ENCODE data around the gene PTMA. TPM values are rescaled to one million over a fixed set of nuclear protein-coding genes. Genes with fewer than 3 reads are reported as not detected.

The PTMA gene
- total RNA-seq, 1 donor from 2014 or later = 958 TPM

DNA sequence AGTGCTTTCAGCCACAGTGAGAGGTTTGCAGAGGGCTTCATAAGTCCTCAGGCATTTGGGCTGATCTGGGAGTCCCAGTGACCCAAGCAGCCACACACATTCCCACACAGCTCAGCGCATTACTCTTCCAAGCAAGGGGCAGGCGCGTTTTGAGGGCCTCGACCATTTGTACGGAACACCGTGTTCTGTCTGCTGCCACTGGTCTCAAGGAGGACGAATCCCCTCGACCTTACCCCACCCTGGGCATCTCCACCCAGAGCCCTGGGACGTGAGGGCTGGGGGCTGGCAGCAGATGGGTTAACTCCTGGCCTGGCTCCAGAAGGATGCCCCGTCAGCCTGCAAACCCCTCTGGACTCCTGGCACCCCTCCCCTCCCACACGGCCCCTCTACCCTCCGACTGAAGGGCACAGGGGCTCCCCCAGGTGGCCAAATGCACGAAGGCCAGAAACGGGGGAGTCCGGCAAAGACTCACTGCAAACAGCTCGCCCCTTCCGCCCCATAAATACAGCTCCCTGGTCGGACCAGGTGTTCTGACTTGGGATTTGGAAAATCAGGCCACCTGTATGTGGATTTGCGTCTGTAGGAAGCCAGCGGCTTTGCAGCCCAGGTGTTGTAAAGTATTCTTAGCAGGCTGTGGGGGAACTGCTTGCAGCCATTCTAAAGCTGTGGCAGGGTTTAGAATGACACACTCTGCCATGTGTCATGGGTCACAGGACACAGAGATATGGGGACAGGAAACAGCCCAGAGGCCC lies 33.6 kb upstream of the PTMA start:
- no peak for FAIRE-seq

DNA sequence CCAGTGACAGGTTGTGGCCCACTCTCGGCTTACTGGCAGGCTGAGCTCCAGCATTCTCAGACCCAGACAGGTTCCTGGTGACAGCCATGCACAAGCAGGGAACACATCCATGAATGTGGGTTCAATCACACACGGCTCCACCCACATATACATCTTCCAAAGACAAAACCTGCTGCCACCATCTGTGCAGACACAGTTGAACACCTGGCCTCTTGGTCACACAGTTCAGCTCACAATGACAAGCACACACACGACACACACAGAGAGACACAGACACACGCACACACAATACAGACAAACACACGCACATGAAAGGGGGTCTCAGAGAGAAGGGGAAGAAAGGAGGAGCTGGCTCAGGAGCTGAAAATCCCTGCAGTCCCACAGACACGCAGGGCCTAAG lies 32.1 kb upstream of the PTMA start:
- FAIRE-seq (no peak), DNase-seq (ENCODE audit: low spot score in 2 of 2) (no peak)

More for the DNA sequence above, 33.6 kb upstream of the PTMA start:
- DNase-seq (ENCODE audit: low spot score in 2 of 2) = peak in 1 of 2 donors; percentile 65

DNA sequence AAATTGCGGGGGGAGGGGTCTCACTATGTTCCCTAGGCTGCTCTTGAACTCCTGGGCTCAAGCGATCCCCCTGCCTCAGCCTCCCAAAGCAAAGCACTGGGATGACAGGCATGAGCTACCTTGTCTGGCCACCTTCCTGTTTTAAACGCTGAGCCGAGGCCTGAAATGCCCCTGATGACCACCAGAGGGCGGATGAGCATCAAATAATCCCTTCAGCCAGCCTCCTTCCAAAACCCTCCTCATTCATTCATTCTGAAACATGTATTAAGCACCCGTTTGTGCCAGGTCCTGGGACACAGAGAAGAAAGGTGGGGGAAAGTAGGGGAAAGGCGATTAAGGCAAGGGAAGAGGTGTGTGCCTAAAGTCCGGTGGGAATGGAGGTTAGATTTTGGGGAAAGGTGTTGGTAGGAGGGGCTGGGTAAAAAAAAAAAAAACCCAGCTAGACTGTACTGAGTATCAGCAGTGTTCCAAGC lies 30.7 kb upstream of the PTMA start:
- FAIRE-seq (no peak), DNase-seq (ENCODE audit: low spot score in 2 of 2) (peak; percentile 75 to 82)

DNA sequence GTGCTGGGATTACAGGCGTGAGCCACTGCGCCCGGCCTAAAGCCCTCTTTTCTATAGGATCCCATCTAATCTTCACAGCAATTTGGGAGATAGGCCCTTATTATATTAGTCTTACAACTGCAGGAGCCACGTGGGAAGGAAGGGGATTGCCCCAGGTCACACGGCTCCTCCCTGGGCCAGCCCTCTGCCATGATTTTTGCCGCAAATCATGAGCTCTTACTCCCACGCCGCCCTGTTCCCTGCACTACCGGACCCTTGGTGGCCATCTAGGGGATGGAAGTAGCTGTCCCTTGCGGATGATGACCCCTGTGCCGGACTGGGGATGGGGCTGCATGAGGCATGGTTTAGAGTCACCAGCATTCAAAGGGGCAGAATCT lies 28.4 kb upstream of the PTMA start:
- FAIRE-seq = no peak

DNA sequence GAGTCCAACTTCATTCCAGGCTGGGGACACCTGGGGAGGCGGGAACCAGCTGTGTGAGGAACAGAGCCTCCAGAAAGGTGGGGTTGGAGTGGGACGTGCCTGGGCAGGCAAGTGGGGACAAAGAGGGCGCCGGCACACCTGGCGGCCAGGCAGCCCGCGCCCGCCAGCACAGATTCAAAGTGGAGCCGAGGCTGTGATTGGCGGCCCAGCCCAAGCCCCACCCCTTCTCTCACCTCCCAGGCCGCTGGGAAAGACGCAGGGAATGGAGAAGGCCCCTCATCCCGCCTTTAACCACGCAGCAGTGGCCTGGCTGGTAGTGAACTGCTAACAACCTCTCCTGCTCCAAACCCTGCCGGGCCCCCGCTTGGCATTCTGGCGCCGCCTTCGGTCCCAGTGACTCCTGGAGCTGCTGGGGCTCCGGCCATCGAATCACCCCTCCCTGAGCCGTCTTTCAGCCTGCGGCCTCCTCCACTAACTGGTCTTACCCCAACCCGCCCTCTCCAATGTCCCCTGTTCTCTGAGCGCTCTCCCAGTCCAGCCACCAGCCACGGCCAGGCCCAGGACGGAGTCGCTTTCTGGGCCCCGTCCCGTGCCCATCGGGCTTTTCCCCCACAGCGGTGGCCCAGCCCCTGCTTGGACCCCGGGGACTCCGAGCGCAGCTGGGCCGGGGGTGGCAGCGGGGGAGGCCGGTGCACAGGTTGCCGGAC lies 27.9 kb upstream of the PTMA start:
- no peak for DNase-seq (ENCODE audit: low spot score in 2 of 2)
- no peak for FAIRE-seq

More for the DNA sequence above, 28.4 kb upstream of the PTMA start:
- DNase-seq (ENCODE audit: low spot score in 2 of 2) = no peak

DNA sequence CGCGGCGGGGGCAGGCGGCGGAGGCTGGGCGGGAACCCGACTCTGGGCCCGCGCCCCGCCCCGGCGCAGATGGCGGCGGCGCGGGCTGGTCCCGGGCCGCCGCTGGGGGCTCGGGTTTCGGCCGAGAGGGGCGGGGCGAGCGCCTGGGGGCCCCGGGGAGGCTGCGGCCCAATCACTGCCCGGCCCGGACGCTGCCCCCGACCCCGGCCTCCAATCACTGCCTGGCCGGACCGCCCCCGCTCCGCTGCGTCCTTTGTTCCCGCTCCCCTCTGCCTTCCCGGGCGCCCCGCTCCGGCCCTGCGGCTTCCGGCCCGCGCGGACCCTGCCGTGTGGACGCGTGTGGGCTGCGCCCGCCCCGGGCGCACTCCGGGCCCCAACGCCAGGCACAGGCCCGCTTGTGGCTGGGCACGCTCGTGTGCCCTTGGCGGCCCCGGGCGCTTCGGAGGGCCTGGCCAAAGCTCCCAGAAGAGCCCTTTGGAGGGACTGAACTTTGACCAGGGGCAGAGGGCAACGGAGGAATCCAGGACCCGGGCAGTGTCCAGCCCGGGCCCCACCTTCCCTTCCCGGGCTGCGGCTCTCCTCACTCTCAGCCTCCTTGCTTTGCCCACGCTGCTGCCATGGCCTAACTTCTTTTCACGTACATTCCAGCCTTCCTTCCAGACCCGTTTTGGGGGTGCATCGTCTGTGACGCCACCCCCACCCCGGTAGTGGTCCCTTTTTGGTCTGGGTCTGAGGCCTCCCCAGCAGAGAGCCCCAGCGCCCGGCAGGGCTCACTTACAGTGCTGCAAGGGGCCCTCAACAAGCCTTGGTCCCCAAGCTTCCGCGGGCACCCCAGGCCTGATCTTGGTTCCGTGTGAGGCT lies 27.1 kb upstream of the PTMA start:
- peak; percentile 95 for DNase-seq (ENCODE audit: low spot score in 2 of 2)
- FAIRE-seq = no peak

DNA sequence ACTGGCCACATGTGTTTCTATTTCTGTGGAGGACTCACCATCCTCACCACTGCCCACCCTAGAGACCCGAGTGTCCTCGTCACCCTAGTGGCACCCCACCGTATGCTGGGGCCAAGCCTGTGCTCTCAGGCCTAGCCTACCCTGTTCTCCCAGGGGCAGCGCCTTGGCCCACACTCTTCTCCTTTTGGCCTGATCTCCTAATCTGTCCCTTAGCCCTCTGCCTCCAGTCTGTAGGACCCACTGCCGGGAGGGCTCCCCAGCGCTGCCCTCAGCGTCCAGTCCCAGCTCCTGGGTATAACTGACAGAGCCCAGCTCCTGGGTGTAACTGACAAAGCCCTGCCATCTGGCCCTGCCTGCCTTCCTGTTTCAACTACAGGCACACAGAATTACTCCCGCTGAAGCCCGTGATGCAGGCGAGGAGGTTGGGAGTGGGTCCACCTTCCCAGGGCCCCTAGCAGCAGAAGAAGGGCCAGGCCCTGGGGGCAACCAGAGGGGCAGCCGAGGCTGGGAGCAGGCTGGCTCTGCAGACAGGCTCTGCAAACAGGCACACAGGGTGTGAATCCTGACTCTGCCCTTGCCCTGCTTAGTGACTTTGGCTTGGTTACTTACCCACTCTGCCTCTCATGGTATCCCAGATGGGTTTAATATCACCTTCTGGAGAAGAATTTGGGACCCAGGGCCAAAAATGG lies 25.6 kb upstream of the PTMA start:
- FAIRE-seq (no peak), DNase-seq (ENCODE audit: low spot score in 2 of 2) (no peak)

DNA sequence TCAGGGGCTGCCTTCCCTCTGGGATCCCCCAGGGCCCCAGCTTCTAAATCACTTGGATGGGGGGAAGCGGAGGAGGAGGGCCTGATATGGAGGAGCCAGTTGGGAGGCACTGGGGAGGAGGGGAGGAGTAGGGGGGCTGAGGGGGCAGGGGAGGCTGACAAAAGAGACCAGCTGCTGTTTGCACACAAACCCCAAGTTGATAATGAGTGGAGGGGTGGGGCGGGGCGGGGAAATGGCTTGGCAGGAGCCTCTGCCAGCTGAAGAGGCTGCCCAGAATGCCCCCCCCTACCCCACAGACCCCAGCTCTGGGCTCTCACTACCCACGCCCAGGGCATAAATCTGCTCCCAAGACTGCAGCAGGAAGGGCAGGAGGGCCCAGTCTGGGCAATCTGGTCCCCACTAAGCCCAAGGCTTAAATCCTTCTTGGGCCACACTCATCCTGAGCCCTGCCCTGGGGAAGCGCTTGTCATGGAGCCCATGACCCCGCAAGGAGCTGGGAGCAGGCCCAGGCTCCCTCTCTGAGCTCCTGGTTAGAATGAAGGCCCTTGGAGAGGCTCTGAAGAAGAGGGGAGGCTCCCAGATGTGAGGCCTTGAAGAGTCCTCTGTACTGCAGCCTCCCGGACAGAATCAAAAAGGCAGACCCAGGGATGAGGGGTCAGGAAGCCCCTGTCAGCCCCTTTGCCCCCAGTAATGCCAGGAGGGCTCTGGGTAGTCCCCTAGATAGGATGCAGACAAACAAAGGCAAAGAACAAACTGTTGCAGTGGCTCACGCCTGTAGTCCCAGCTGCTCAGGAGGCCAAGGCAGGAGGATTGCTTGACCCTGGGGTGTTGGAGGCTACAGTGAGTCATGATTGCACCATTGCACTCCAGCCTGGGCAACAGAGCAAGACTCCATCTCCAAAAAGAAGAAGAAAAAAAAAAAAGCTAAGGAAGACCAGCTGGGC lies 24.8 kb upstream of the PTMA start:
- DNase-seq (ENCODE audit: low spot score in 2 of 2) (peak in 1 of 2 donors; percentile 71), FAIRE-seq (no peak)

DNA sequence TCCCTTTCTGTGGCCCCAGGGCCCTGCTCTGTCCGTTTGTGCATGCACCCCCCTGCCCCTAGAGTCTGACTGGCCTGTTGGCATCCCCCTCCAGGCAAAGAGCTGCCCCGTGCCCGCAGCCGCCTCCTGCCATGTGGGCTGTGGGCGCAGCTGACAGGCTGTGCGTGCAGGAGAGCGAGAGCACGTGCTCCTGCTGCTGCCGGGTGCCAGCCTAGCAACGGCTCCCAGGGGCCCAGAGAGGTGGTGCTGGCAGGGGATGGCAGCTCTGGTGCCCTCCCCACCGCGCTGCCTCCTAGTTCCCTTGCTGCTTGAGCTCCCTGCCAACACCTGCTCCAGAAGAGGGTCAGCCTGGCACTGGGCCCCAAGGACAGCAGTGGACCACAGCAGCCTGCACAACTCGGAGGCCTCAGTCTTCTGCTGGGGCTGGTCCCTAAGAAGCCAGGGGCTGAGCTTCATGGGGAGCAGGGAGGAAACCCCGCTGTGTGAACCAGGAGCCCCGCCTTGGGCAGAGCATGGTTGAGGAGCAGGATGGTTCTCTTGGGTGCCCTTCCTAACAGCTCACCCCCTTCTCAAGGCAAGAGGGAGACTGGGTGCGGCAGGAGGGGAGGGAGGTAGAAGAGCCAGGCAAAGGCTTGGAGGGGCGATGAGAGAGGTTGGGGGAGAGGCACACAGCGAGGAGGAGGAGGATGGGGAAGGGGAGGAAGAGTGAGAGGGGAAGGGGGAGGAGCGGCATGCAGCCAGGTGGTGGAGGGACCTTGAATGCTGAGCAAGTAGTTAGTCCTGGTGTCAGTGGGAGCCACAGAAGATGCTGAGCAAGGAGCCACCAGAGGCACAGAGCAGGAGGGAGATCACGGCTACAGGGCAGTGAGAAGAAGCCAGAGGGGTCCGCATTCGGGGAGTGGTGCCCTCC lies 23.8 kb upstream of the PTMA start:
- DNase-seq (ENCODE audit: low spot score in 2 of 2) = peak; percentile 76 to 77
- FAIRE-seq = no peak

DNA sequence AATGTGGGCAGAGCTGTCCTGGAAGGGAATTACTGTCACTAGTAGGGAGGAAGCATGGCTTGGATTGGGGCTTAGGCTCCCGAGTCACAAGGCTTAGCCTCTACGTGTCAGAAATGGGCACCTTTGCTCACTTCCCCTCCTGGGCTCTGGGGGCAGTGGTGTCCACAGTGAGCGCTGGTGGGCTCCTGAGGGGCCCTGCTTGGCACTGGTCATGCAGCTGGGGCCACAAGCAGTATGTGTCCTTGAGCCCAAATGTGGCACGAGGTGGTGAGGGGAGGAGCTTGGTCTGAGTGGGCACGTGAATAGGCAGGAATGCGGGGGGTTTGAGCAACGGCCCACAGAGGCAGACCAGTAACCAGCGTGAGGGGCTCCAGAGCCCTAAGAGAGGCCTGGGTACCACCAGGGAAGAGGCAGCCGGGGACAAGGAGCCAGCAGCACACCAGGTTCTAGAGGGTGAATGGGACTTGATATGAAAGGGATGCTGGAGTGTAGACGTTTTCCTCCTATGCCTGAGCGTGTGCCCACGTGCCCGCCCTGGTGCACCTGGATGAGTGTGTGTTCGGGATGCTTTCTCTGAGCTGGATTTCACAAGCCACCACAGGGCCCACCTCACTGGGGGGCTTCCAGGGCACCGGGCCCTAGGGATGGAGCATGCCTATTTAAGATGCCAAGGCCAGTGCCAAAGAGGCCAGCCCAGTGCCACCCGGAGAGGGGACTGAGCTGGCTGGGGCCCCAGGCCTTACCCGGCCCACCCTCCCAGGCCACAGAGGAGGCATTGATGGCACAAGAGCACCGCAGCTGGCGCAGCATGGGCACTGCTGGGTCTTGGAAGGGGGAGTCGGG lies 22.8 kb upstream of the PTMA start:
- FAIRE-seq (no peak), DNase-seq (ENCODE audit: low spot score in 2 of 2) (no peak)

DNA sequence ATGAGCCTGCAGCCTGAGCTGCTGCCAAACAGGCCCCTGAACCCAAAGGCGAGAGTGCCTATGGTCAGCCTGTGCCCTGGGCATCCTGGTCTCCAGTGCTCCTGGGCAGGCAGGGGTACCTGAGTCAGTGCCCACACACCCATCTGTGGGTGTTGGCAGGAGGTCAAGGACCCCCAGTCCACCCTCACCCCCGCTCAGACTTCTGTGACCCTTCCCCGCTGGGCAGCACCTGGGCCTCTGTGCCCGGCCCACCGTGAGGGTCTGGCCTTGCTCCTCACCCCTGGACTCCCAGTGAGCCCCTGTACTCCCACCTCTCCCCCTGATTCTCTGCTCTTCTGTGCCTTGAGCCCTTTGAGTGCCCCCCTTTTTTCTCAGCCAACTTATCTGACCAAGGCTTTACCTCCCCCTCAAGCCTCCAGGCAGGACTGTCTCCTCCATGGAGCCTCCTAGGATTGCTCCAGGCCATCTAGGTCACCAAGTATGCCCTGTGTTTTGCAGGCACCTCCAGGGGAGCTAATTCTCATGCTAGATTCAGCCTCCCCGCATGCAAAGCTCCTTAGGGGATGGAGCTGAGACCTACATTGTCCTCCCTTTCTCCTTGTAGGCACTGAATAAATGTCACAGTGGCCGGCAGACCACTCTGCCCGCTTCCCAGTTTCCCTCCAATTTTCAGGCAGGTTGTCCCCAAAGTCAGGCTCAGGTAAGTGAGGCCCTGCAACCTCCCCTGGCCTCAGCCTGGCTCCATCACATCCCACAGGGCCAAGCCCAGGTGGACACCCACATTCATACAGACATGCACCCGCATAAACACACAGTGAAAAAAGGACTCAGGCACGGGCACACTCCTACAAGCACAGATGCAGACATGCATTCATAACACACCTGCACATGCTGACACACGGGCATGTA lies 21.9 kb upstream of the PTMA start:
- no peak for FAIRE-seq

DNA sequence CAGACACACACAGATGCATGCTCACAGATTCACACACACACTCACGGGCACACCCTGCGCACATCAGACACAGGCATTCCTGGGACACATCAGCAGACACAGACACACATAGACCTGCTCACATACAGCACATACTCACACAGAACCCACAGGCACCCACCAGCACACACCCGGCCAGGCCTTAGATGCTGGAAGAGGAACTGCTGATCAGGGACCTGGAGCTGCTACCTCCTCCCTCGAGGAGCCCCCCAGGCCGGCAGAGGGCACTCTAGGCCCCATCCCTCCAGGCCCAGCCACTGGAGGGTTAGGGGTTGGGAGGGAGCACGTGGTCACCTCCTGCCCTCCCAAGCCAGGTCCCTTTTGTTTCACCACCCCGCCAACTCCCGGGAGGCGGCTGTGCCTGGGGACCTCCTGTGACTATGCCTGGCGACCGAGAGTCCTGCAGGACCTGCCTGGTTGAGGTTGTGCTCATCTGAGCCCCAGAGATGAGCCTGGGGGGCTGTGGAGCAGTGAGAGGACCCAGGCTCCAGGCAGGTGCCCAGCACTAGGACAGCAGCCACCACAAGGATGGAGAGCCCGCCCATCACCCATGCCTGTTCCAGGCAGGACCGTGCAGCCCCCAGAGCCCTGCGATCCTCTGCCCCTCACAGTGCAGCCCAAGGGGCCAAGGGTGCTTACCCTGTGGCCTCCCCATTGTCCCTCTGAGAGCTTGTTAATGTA lies 21.0 kb upstream of the PTMA start:
- peak; percentile 74 to 76 for DNase-seq (ENCODE audit: low spot score in 2 of 2)

More for the DNA sequence above, 21.9 kb upstream of the PTMA start:
- DNase-seq (ENCODE audit: low spot score in 2 of 2) = no peak

DNA sequence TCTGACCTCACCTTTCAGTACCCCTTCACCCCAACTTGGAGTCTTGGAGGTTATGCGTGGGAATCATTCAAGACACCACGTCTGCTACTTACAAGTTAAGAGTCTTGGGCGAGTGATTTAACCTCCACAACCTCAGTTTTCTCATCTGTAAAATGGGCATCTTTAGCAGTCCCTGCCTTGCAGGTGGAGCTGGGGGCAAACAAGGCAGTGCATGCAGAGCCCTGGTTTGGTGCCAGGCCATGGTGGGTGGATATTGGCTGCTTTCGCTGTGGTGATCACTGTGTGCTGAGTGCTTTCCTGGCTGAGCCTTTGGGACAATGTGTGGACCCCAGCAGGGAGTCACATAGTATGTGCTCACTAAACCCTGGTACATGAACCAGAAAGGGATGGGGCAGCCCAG lies 20.4 kb upstream of the PTMA start:
- no peak for FAIRE-seq

More for the DNA sequence above, 21.0 kb upstream of the PTMA start:
- FAIRE-seq = no peak

DNA sequence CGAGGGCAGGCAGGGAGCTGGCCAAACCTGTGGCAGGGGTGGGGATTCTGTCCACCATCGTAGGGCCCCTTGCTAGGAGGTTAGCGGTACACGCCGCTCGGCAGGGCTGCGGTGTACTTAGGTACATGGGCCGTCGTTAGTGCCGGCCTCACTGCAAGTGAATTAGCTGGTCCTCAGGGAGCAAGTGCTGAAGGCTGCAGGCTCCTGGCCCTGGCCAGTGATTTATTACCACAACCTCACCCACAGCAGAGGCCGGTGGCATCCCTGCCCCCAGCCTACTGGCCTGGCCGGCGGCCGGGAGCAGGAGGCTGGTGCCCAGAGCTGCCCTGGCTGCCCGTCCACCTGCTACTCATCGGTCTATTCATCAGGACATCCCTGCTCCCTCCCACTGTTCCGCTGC lies 19.6 kb upstream of the PTMA start:
- FAIRE-seq (no peak), DNase-seq (ENCODE audit: low spot score in 2 of 2) (no peak)

More for the DNA sequence above, 20.4 kb upstream of the PTMA start:
- DNase-seq (ENCODE audit: low spot score in 2 of 2) = no peak

DNA sequence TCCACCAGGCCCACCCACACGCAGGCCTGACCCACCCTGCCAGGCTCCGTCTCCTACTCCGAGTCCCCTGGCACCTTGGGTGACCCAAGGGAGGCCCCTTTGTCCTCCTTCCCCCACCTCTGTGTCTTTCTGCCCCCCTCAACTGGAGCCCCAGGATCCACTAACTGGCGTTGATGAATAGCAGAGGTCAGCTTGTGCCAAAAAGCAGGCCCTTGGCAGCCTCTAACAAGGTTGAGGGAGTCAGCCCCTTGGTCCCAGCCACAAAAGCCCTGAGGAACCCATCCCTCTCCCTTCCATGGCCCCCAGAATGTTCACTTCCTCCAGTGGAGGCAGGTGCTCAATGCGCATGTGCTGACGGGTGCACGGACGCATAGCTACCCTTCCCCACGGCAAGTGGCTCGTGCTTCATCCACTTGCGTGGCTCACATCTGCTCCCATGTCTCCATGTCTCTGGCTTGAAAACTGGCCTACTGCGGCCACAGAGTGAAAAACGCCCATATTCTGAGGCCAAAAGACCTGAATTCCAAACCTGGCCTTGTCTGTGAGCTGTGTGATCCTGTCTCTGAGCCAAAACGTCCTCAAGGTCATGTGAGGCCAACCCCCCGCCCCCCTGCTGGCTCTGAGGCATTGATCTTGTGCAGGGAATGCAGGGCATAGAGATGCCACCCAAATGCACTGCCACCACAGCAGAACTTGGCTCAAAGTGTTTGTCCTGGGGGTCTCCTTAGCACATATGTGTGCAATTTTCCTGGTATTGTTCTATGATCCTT lies 19.0 kb upstream of the PTMA start:
- FAIRE-seq (no peak), DNase-seq (ENCODE audit: low spot score in 2 of 2) (no peak)
